Measurements from ENCODE around the gene PRSS12.

- no peak for TF ChIP-seq REST (IDR thresholded peaks at IDR 0.05; ENCODE audit: insufficient read depth in 1 of 2, low read depth in 2 of 2, low read length in 2 of 2)
- no peak for TF ChIP-seq FOXP2 (optimal IDR thresholded peaks at IDR 0.05; ENCODE audit: borderline replicate concordance, extremely low read depth, extremely low read length, insufficient read depth)
- no peak for TF ChIP-seq SIN3A (IDR thresholded peaks at IDR 0.05; ENCODE audit: borderline replicate concordance, insufficient read depth, low read length)
Observed at GRCh38 chr4:118340109-118340508, 12.7 kb downstream of the PRSS12 start.
